Cerebellar nuclear complex (tissue), 1 donor: ENCODE data around the gene A3GALT2.
A peak's percentile ranks its signal among the peaks of the same experiment; 100 is the strongest.
"Not testable (repeated sequence)": the region's sequence is repeated elsewhere in the genome, so short reads cannot be mapped to it uniquely, and the experiment has no call there.

ENCODE experiments used
- DNase-seq, 2 experiments: peaks; one replicate each; lab custom pipeline; 2025; lab: John Stamatoyannopoulos, UW

Gene A3GALT2

GRCh38 chr1:33294071-33295010, 26.6 kb downstream of the A3GALT2 start:
- DNase-seq = no peak

DNA sequence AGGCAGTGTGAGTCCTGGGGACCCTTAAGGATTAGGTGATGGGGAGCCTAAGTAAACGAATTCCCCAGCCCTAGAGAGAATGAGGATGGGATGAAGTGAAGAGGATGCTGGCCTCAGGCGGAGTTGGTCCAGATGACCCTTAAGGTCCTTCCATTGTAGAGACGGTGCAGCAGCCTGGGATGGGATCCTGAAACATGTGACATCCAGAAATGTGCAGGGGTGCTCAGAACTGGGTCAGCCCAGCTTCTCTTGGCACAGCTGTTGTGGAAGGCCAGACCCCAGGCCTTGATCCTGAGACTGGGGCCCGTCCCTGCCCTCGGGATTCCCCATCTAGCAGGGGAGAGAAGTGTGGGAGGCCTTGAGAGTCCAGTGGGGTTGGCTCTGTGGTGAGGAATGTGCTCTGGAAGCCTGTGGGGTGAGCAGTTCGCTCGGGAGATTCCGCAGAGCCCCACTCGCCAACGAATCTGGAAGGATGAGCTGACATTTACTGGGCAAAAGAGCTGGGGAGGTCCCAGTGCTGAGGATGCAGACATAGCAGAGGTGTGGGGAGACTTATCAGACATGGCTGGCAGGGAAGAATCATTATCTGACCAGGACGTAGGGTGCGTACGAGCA, 28.1 kb downstream of the A3GALT2 start:
- DNase-seq = no peak

- not testable (repeated sequence) for DNase-seq
These were observed 30.3 kb downstream of the A3GALT2 start for GRCh38 chr1:33290615-33291014.

GRCh38 chr1:33289858-33290154, 31.1 kb downstream of the A3GALT2 start:
- peak in 1 of 2 experiments; percentile 13 for DNase-seq

GRCh38 chr1:33288976-33289857, 31.7 kb downstream of the A3GALT2 start:
- DNase-seq = no peak

DNA sequence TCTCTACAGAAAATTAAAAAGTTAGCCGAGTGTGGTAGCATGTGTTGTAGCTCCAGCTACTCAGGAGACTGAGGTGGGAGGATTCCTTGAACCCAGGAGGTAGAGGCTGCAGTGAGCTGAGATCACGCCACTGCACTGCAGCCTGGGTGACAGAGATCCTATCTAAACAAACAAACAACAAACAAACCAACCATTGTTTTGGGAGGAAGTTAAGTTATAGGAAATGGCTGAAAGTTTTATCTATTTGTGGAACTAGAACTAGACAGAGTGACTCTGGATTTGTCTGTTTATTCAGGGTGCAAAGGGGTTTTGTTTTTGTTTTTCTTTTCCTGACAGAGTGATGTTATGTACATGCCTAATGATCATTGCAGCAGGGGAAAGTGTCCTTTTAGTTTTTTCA, 33.6 kb downstream of the A3GALT2 start:
- no peak for DNase-seq

- DNase-seq = no peak
These were observed 34.3 kb downstream of the A3GALT2 start for GRCh38 chr1:33286451-33287185.

DNA sequence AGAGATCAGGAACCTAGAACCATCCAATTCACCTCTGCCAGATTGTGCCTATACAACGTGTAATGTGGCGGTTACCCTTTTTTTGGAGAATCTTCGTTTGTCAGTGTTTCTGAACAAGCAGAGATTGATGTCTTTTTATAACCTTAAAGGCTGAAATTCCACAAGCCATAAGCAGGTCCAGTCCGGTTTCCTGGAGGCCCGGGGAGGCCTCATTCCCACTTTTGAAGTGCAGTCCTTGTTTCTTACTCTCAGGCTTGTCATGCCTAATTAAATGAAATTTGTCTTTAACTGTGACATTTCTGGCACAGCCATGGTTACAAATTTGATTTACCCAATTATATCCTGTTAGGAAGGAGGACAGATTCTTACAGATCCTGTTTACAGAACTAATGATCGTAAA, 36.8 kb downstream of the A3GALT2 start:
- DNase-seq = no peak

- DNase-seq = no peak
These were observed 38.1 kb downstream of the A3GALT2 start for GRCh38 chr1:33282791-33283190.

- no peak for DNase-seq
These were observed 39.2 kb downstream of the A3GALT2 start for GRCh38 chr1:33281554-33282303.

- no peak for DNase-seq
These were observed 40.7 kb downstream of the A3GALT2 start for GRCh38 chr1:33280091-33280661.

- no peak for DNase-seq
These were observed 43.3 kb downstream of the A3GALT2 start for GRCh38 chr1:33277488-33278084.

DNA sequence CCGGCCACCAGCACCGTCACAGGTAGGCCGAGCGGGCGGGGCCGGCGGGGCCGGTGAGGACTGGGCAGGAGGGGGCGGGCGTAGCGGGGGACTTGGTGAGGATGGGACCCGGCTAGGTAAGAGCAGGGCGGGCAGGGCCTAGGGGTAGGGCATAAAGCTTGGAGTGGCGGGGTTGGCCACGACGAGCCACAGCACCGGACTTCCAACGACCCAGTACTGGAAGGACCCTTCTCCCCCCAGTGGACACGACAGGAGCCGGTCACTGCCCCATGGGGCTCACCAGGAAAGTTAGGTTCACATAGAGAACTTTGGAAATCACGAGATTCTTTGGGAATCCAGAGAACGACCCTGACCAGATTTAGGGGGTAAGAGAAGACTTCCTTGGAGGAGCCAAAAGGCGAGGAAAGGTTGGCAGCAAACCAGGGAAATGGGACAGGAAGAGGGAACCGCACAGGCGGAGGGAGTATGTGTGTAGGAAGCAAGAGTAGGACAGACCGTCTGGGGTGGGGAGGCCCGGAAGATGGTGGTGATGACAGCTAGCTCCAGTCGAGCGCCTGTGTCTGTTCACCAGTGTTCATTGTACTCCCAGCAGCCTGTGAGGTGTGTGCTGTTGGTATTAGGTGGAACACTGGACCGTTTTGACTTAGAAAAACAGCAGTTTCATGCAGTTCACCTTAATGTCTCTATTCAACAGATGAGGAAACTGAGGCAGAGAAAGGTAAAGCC, 44.2 kb downstream of the A3GALT2 start:
- DNase-seq = no peak

DNA sequence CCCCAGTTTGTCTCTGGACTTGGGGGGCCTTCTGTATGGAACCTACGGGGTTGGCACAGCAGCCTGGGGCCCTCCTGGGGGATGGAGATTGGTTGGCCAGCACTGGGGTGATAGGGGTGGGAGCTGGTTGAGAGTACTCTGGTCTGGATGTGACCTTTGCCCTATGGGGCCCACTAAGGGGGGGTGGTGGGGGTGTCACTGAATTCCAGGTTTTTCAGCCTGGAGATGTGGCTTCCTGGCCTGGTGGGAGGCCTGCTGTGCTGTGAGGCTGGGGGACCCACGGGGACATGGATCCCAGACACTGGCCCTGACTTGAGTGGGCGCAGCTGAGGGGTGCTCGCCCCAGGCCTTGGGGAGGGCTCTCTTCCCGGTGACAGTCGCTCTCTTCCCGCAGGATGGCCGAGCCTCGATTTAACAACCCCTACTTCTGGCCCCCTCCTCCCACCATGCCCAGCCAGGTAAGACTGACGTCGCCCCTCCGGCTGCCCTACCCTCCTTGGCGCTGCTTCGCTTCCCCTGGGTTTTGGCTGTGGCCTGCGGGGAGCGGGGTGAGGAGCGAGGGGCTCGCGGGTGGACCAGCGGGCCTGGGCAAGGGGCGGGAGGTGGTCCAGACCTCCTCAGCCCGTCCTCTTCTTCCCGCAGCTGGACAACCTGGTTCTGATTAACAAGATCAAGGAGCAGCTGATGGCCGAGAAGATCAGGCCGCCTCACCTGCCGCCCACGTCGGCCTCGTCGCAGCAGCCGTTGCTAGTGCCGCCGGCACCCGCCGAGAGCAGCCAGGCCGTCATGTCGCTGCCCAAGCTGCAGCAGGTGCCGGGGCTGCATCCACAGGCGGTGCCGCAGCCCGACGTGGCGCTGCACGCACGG, 45.0 kb downstream of the A3GALT2 start:
- DNase-seq = no peak

DNA sequence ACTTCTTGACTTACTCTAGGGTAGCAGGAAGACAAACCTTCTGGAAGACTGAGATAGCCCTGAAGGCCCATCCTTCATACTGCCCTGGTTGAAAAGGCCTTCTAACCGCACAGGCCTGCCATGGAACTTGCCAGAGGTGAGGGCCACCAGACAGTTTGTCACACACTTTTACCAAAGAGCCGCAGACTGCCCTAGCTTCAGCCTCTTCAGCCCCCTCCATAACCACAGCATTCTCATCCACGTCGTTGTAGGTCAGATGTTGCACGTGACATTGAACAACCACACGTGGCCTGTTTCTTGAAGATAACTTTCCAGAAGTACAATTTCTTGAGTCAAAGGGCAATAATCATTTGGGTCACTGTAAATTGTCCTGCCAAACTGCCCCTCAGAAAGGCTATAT, 45.7 kb downstream of the A3GALT2 start:
- no peak for DNase-seq

- no peak for DNase-seq
These were observed 46.5 kb downstream of the A3GALT2 start for GRCh38 chr1:33274446-33274845.

DNA sequence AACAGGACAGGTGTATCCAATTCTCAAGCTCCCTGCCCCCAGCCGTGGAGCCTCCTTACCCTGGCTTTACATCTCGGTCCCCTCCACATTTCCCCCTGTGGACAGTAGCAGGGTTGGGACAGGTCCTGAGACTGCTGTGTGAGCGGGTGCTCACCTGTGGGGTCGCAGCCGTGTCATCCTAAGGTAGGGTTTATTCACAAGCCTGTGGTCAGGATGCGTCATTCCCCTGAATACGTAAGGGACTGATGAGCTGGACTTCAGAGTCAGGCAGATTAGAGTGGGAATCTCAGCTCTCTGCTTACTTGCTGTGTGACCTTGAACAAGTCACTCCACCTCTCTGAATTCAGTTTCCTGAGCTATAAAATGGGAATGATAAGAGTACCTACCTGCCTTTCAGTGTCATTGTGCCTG, 46.9 kb downstream of the A3GALT2 start:
- no peak for DNase-seq

DNA sequence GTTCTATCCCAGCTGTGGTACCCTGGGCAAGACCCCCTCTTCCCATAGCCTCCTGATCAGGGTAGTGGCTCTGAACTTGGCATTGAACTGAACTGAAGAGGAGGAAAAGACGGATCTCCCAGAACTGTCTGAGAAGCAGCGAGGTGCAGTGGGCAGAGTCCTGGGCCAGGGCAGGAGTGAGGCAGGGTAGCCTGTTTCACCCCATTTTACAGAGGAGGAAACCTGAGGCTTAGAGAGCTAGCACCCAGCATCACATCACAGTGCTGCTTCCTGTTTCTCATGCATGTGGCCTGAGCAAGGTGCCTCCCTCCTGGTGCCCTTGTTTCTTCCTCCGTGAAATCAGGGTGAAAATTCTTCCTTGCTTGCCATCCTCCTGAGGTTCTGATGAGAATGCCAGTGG, 47.5 kb downstream of the A3GALT2 start:
- no peak for DNase-seq

DNA sequence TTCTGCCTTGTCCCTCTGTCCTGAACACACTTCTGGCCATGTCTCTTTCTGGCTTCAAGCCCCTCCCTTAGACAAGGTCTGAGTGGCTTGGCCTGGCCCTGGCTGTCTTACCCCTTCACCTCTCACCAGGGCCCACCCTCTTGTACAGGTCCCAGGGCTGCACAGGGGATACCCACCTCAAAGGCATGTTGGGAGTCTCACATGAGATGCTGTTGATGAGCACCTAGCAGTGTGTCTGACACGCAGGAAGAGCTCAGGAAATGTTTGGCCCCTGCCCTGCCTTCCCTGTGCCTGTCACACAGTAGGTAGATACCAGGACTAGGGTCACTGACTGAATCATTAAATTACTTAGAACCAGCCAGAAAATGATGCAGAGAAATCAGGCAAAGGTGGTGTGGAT, 48.0 kb downstream of the A3GALT2 start:
- no peak for DNase-seq
